Caco-2 (cell line): Measurements from ENCODE around the gene ALX4. TPM values are rescaled to one million over a fixed set of nuclear protein-coding genes. Genes with fewer than 3 reads are reported as not detected.

Source experiments
- BruUV-seq: library from RNA; stranded (reverse); fragments of 400-500 nt; replicated peaks from 2 replicates; lab custom pipeline; 2021; lab: Mats Ljungman, UMichigan
- CTCF ChIA-PET: fragments of 300-600 bp; sonication (Branson Sonifier 250); formaldehyde crosslinking; loops from one replicate; lab custom pipeline; 2022; ENCODE audit warnings: antibody characterized with exemption; lab: Charles Lee
- POLR2A ChIA-PET: fragments of 300-600 bp; sonication (Branson Sonifier 250); formaldehyde crosslinking; loops from one replicate; lab custom pipeline; 2022; ENCODE audit warnings: antibody characterized with exemption; lab: Charles Lee
- DNase-seq, 2 experiments: peaks; one replicate each; pipeline versions ENCODE4 v3.0.0 to v3.0.0-alpha.2; 2020 to 2022
- H3K27me3 ChIP-seq: replicated peaks from 2 replicates; pipeline ENCODE4 v1.6.0; 2011; ENCODE audit warnings: low read length; ENCODE audit not compliant: control insufficient read depth, insufficient read depth
- H3K36me3 ChIP-seq: 2 replicates; pipeline ENCODE4 v1.5.1; 2011; ENCODE audit warnings: low read length; ENCODE audit not compliant: control insufficient read depth, insufficient read depth
- H3K4me1 ChIP-seq: fragments of 250-450 bp; sonication (Bioruptor Pico); 2 replicates; pipeline ENCODE4 v1.5.1; 2020; ENCODE audit warnings: mild to moderate bottlenecking
- H3K4me3 ChIP-seq: 2 replicates; pipeline ENCODE4 v1.5.1; 2011; ENCODE audit warnings: low read depth, mild to moderate bottlenecking, control low read depth, low read length
- H3K9me3 ChIP-seq: fragments of 250-450 bp; sonication (Bioruptor Pico); 2 replicates; pipeline ENCODE4 v1.5.1; 2020; ENCODE audit warnings: mild to moderate bottlenecking, moderate library complexity
- H3K27ac Mint-ChIP-seq: one replicate; pipeline ENCODE4 v1.8.0; 2022; ENCODE audit warnings: mixed read lengths; ENCODE audit not compliant: unreplicated experiment
- H3K27me3 Mint-ChIP-seq: one replicate; pipeline ENCODE4 v1.8.0; 2022; ENCODE audit warnings: mixed read lengths; ENCODE audit not compliant: insufficient read depth, unreplicated experiment
- H3K36me3 Mint-ChIP-seq: one replicate; pipeline ENCODE4 v1.8.0; 2022; ENCODE audit warnings: mild to moderate bottlenecking, mixed read lengths; ENCODE audit not compliant: insufficient read depth, unreplicated experiment
- H3K4me1 Mint-ChIP-seq: one replicate; pipeline ENCODE4 v1.8.0; 2022; ENCODE audit warnings: low read depth, mixed read lengths; ENCODE audit not compliant: unreplicated experiment
- H3K4me3 Mint-ChIP-seq: one replicate; pipeline ENCODE4 v1.8.0; 2022; ENCODE audit warnings: mild to moderate bottlenecking, moderate library complexity, mixed read lengths; ENCODE audit not compliant: unreplicated experiment
- H3K9me3 Mint-ChIP-seq: one replicate; pipeline ENCODE4 v1.8.0; 2022; ENCODE audit warnings: mixed read lengths; ENCODE audit not compliant: unreplicated experiment
- intact Hi-C: fragments of 100-400 bp; cut with micrococcal nuclease; formaldehyde crosslinking; loops from one replicate; pipeline ENCODE4 v1.10.0; 2022; ENCODE audit not compliant: unreplicated experiment
- total RNA-seq: library from RNA; stranded (reverse); gene quantifications from 2 replicates; pipeline ENCODE4 v1.2.3, GENCODE V29; 2022
- TF ChIP-seq, protein P1 (sequence below), 2 experiments: fragments of 200-600 bp in 1 of 2; IDR thresholded peaks; 1 replicate in 1 of 2; 2 replicates in 1 of 2; pipeline versions ENCODE4 v1.5.1 to v1.8.0; 2011 to 2022; ENCODE audit warnings: antibody characterized with exemption in 1 of 2, control low read depth in 1 of 2, inconsistent platforms in 1 of 2, low read depth in 1 of 2, low read length in 1 of 2, mild to moderate bottlenecking in 1 of 2, moderate library complexity in 1 of 2; ENCODE audit not compliant: insufficient read depth in 1 of 2, severe bottlenecking in 1 of 2, unreplicated experiment in 1 of 2

ALX4 gene
- total RNA-seq, 1 experiment from 2014 or later, result 0.05 TPM

DNA sequence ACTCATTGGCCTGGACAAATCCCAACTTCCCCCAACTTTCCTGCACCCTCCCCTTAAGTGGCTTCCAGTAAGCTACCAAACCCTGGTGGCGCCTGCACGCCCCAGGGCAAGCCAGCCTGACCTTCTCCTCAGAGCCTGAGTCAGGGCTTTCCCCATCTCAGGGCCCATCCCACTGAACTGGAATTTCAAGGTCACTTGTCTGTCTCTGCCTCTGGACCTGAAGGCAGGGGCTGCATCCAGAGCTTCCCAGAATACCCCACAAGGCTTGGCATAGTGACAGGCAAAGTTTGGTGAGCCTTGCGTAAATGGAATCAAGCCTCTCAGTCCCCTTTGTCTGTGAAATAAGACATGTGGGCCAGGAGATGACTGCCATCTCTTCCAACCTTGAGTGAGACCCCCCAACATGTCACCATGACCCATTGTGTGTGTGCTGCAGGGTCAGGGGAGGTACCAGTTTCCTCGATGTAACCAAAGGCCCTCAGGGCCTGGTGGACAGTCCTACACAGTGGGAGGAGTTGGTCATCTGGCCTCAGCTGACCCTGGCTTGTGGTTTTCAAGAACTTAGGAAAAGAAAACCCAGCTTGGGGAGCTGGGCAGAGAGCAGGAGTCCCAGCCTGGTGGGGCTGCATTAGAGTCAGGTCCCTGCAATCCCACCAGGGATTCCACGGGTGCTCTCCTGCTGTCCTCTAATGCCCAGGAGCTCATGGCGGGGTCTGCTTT, 8.9 kb downstream of the ALX4 start:
- Mint-ChIP-seq H3K27me3 (peaks cover 3% of the 10 kb centered on the region), H3K9me3 (no peaks in the 10 kb centered on the region), H3K4me3 (no peak overlapping the region), H3K4me1 (no peaks in the 10 kb centered on the region), H3K36me3 (no peaks in the 10 kb centered on the region), H3K27ac (no peak overlapping the region)
- Histone ChIP-seq H3K36me3 (no peaks in the 10 kb centered on the region), H3K4me3 (no peak overlapping the region), H3K27me3 (no peaks in the 10 kb centered on the region), H3K4me1 (no peaks in the 10 kb centered on the region), H3K9me3 (no peaks in the 10 kb centered on the region)
- BruUV-seq, result no TSS peak
- no peak for DNase-seq
- TF ChIP-seq, protein P1, sequence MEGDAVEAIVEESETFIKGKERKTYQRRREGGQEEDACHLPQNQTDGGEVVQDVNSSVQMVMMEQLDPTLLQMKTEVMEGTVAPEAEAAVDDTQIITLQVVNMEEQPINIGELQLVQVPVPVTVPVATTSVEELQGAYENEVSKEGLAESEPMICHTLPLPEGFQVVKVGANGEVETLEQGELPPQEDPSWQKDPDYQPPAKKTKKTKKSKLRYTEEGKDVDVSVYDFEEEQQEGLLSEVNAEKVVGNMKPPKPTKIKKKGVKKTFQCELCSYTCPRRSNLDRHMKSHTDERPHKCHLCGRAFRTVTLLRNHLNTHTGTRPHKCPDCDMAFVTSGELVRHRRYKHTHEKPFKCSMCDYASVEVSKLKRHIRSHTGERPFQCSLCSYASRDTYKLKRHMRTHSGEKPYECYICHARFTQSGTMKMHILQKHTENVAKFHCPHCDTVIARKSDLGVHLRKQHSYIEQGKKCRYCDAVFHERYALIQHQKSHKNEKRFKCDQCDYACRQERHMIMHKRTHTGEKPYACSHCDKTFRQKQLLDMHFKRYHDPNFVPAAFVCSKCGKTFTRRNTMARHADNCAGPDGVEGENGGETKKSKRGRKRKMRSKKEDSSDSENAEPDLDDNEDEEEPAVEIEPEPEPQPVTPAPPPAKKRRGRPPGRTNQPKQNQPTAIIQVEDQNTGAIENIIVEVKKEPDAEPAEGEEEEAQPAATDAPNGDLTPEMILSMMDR (IDR thresholded peaks at IDR 0.05; ENCODE audit: insufficient read depth in 1 of 2, low read depth in 1 of 2, low read length in 1 of 2, severe bottlenecking in 1 of 2, unreplicated experiment in 1 of 2), result no peak
- ChIA-PET CTCF (no interaction called here), POLR2A (no interaction called here)
- intact Hi-C loops, result no loop called here

DNA sequence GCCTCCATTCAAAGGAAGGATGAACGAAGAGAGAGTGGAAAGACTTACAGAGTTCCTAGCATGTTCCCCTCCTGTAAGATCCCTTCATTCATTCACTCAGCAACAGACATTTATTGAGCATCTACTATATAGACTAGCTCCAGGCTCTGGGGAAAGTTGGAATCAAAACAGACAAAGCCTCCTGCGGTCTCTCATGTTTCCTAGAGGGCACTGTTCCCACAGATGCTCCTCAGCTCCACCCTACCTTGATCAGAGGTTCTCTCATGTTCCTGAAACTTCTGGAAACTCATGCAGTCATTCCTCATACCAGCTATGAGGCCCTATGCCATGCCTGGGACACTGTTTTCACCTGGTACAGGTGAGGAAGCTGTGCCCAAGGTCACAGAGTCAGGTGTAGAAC, 11.1 kb downstream of the ALX4 start:
- POLR2A ChIA-PET, result no interaction called here
- Histone ChIP-seq H3K9me3 (no peaks in the 10 kb centered on the region), H3K36me3 (no peaks in the 10 kb centered on the region), H3K4me1 (no peaks in the 10 kb centered on the region), H3K27me3 (no peaks in the 10 kb centered on the region), H3K4me3 (no peak overlapping the region)
- no peak for DNase-seq
- TF ChIP-seq, protein P1 (IDR thresholded peaks at IDR 0.05; ENCODE audit: insufficient read depth in 1 of 2, low read depth in 1 of 2, low read length in 1 of 2, severe bottlenecking in 1 of 2, unreplicated experiment in 1 of 2), result no peak
- no peaks in the 10 kb centered on the region for H3K36me3 Mint-ChIP-seq
- no peaks in the 10 kb centered on the region for H3K27me3 Mint-ChIP-seq
- H3K4me1 Mint-ChIP-seq, result no peaks in the 10 kb centered on the region
- intact Hi-C loops, result no loop called here
- CTCF ChIA-PET, result no interaction called here
- H3K27ac Mint-ChIP-seq, result no peak overlapping the region
- H3K4me3 Mint-ChIP-seq, result no peak overlapping the region
- no TSS peak for BruUV-seq
- no peaks in the 10 kb centered on the region for H3K9me3 Mint-ChIP-seq

DNA sequence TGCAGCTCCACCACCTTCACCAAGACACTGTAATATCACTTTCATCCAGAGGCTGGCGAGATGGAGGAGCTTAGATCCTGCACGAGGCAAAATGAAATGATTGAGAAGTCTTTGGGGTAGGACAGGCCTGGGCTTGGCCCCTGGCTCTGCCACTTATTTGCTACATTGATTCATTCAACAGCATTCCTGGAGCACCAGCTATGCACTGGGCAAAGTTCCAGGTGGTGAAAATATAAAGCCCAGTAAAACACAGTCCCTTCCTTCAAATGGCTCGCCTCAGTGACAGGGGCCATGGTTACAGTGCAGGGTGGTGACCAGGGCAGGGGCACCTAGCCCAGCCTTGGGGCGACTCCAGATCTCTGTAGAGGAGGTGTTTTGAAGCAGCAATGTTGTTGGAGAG, 19.7 kb downstream of the ALX4 start:
- TF ChIP-seq, protein P1 (IDR thresholded peaks at IDR 0.05; ENCODE audit: insufficient read depth in 1 of 2, low read depth in 1 of 2, low read length in 1 of 2, severe bottlenecking in 1 of 2, unreplicated experiment in 1 of 2), result no peak
- no peaks in the 10 kb centered on the region for H3K27me3 ChIP-seq
- Mint-ChIP-seq H3K27ac (no peak overlapping the region), H3K4me3 (no peak overlapping the region), H3K4me1 (peaks cover 12% of the 10 kb centered on the region), H3K9me3 (no peaks in the 10 kb centered on the region), H3K36me3 (no peaks in the 10 kb centered on the region), H3K27me3 (no peaks in the 10 kb centered on the region)
- intact Hi-C loops, result loop anchor here (1.0 kb wide), 1 partner anchor 157 kb away; no protein-coding TSS in a partner anchor
- no peak for DNase-seq
- H3K9me3 ChIP-seq, result no peaks in the 10 kb centered on the region
- no peaks in the 10 kb centered on the region for H3K36me3 ChIP-seq
- no TSS peak for BruUV-seq
- H3K4me1 ChIP-seq, result peaks cover 7% of the 10 kb centered on the region; the same call in 1 of the 2 replicates
- ChIA-PET POLR2A (no interaction called here), CTCF (interaction anchor here (0.6 kb wide), 1 partner anchor 47 kb away, joined by 4 read pairs; no protein-coding TSS in a partner anchor)
- H3K4me3 ChIP-seq, result no peak overlapping the region
